HepG2 (cell line): Measurements from ENCODE around the gene COASY. TPM values are rescaled to one million over a fixed set of nuclear protein-coding genes. Genes with fewer than 3 reads are reported as not detected.

ENCODE experiments used
- AHR ChIP-seq: IDR thresholded peaks from 2 replicates; pipeline ENCODE4 v1.6.1; 2018; ENCODE audit warnings: missing genetic modification reagents, missing compliant biosample characterization
- ARNT ChIP-seq: fragments of 450-650 bp; IDR thresholded peaks from 2 replicates; pipeline ENCODE4 v1.6.1; 2017
- EZH2 ChIP-seq: conservative IDR thresholded peaks from 2 replicates; pipeline ENCODE4 v1.6.1; 2012; ENCODE audit warnings: mild to moderate bottlenecking, low read depth, low read length, moderate library complexity
- FOXO4 ChIP-seq: sonication (generic); formaldehyde crosslinking; conservative IDR thresholded peaks from 2 replicates; pipeline ENCODE4 v1.8.1; 2023; ENCODE audit warnings: missing genetic modification reagents
- FOXP1 ChIP-seq, 2 experiments: fragments of 450-650 bp in 1 of 2; IDR thresholded peaks; 2 replicates each; pipeline ENCODE4 v1.6.1; 2017 to 2018; ENCODE audit warnings: antibody characterized with exemption in 1 of 2
- HES4 ChIP-seq: sonication (generic); formaldehyde crosslinking; IDR thresholded peaks from 2 replicates; pipeline ENCODE4 v1.9.0; 2021; ENCODE audit warnings: mild to moderate bottlenecking, missing genetic modification reagents, borderline replicate concordance
- HMGA1 ChIP-seq: sonication (generic); formaldehyde crosslinking; conservative IDR thresholded peaks from 2 replicates; pipeline ENCODE4 v1.4.0; 2020; ENCODE audit warnings: missing genetic modification reagents
- HNRNPH1 ChIP-seq: fragments of 200-400 bp; formaldehyde crosslinking; optimal IDR thresholded peaks from 2 replicates; pipeline ENCODE3; 2017; ENCODE audit warnings: mild to moderate bottlenecking, low read depth, low read length
- KAT7 ChIP-seq: IDR thresholded peaks from 2 replicates; pipeline ENCODE4 v1.6.1; 2018; ENCODE audit warnings: borderline replicate concordance, missing compliant biosample characterization
- KDM4B ChIP-seq: sonication (generic); formaldehyde crosslinking; IDR thresholded peaks from 2 replicates; pipeline ENCODE4 v1.4.0; 2020; ENCODE audit warnings: missing genetic modification reagents
- KDM6A ChIP-seq: IDR thresholded peaks from 2 replicates; pipeline ENCODE4 v1.6.1; 2016; ENCODE audit warnings: low read depth
- NCOA2 ChIP-seq: sonication (generic); formaldehyde crosslinking; IDR thresholded peaks from 2 replicates; pipeline ENCODE4 v1.8.0; 2022; ENCODE audit warnings: inconsistent platforms
- NFE2 ChIP-seq: sonication (generic); formaldehyde crosslinking; IDR thresholded peaks from 2 replicates; pipeline ENCODE4 v1.4.0; 2020; ENCODE audit warnings: missing genetic modification reagents
- PLRG1 ChIP-seq: fragments of 450-650 bp; conservative IDR thresholded peaks from 2 replicates; pipeline ENCODE4 v1.6.1; 2016
- REPIN1 ChIP-seq: sonication (generic); formaldehyde crosslinking; IDR thresholded peaks from 2 replicates; pipeline ENCODE4 v1.8.0; 2022; ENCODE audit warnings: missing genetic modification reagents, low read depth, mild to moderate bottlenecking, borderline replicate concordance
- SOX6 ChIP-seq, 2 experiments: fragments of 450-650 bp in 1 of 2; sonication (generic) in 1 of 2; formaldehyde crosslinking in 1 of 2; IDR thresholded peaks; 2 replicates each; pipeline versions ENCODE4 v1.4.0 to v1.6.1; 2017 to 2020; ENCODE audit warnings: antibody characterized with exemption in 1 of 2, mild to moderate bottlenecking in 1 of 2, missing genetic modification reagents in 1 of 2
- SRSF9 ChIP-seq: fragments of 200-400 bp; formaldehyde crosslinking; IDR thresholded peaks from 2 replicates; pipeline ENCODE4 v1.6.1; 2018; ENCODE audit warnings: borderline replicate concordance, mild to moderate bottlenecking, low read depth, low read length; ENCODE audit not compliant: insufficient read depth, poor library complexity, severe bottlenecking
- TRAFD1 ChIP-seq: sonication (generic); formaldehyde crosslinking; IDR thresholded peaks from 2 replicates; pipeline ENCODE4 v1.5.1; 2020; ENCODE audit warnings: missing genetic modification reagents, mild to moderate bottlenecking, borderline replicate concordance
- ZFP1 ChIP-seq: IDR thresholded peaks from 2 replicates; pipeline ENCODE4 v1.6.1; 2016
- ZFP41 ChIP-seq: sonication (generic); formaldehyde crosslinking; IDR thresholded peaks from 2 replicates; pipeline ENCODE4 v1.4.0; 2020; ENCODE audit warnings: mild to moderate bottlenecking, missing genetic modification reagents, borderline replicate concordance
- ZHX1 ChIP-seq: sonication (generic); formaldehyde crosslinking; IDR thresholded peaks from 2 replicates; pipeline ENCODE4 v1.8.1; 2022; ENCODE audit warnings: low read depth, mild to moderate bottlenecking, missing genetic modification reagents
- ZMAT3 ChIP-seq: sonication (generic); formaldehyde crosslinking; conservative IDR thresholded peaks from 2 replicates; pipeline ENCODE4 v1.7.0; 2021; ENCODE audit warnings: missing genetic modification reagents
- ZNF121 ChIP-seq: sonication (generic); formaldehyde crosslinking; IDR thresholded peaks from 2 replicates; pipeline ENCODE4 v1.5.0; 2020; ENCODE audit warnings: mild to moderate bottlenecking, missing genetic modification reagents
- ZNF550 ChIP-seq: sonication (generic); formaldehyde crosslinking; IDR thresholded peaks from 2 replicates; pipeline ENCODE4 v1.4.0; 2020; ENCODE audit warnings: mild to moderate bottlenecking, missing genetic modification reagents, borderline replicate concordance
- ZNF614 ChIP-seq: IDR thresholded peaks from 2 replicates; pipeline ENCODE4 v1.6.1; 2018; ENCODE audit warnings: missing biosample characterization, missing genetic modification reagents, inconsistent platforms, borderline replicate concordance
- polyA plus RNA-seq, 8 experiments: library from polyadenylated mRNA; depleted of rRNA in 3 of 8; stranded (reverse) in 7 of 8; unstranded in 1 of 8; fragments of >200 nt; fragmentation: Illumina TruSeq in 4 of 8; extraction: Trizol in 4 of 8; gene quantifications; 2 replicates each; pipeline versions ENCODE4 v1.2.1 to v1.2.3, GENCODE V29; 2011 to 2016; ENCODE audit warnings: low read depth in 4 of 8, missing spikeins in 1 of 8, mixed read lengths in 1 of 8; ENCODE audit not compliant: insufficient read depth in 1 of 8
- total RNA-seq, 5 experiments: library from RNA; depleted of rRNA; stranded (reverse); fragments of >200 nt; fragmentation: Illumina TruSeq; extraction: Trizol; gene quantifications; 2 replicates each; pipeline ENCODE4 v1.2.3, GENCODE V29; 2016; ENCODE audit warnings: low read depth in 1 of 5

The COASY gene
- total and polyA plus RNA-seq, 2 of the 13 experiments (the other 11 are each of a cell fraction or from before 2014, with no cell fraction given): 90.7 to 125 TPM

- TF ChIP-seq ZMAT3 (CRISPR knock-in tag) (no peak), ZFP41 (no peak), ZNF550 (CRISPR knock-in tag) (no peak), PLRG1 (no peak), TRAFD1 (CRISPR knock-in tag) (no peak), NFE2 (no peak), NCOA2 (no peak), EZH2 (no peak), FOXP1 (IDR thresholded peaks at IDR 0.05) (no peak), FOXP1 (CRISPR knock-in tag; IDR thresholded peaks at IDR 0.05) (no peak; the same call in 1 of the 2 replicates), SRSF9 (no peak), KDM4B (CRISPR knock-in tag) (no peak), KAT7 (CRISPR knock-in tag) (peak; percentile 74), KDM6A (CRISPR knock-in tag) (no peak), FOXO4 (CRISPR knock-in tag) (no peak), AHR (CRISPR knock-in tag) (no peak), HES4 (no peak), ZNF614 (CRISPR knock-in tag) (0 out of 2 replicates have a peak, but pooled peaks have one; percentile 33), SOX6 (IDR thresholded peaks at IDR 0.05) (no peak), SOX6 (CRISPR knock-in tag; IDR thresholded peaks at IDR 0.05) (no peak), ZHX1 (CRISPR knock-in tag) (no peak), ARNT (no peak), ZNF121 (CRISPR knock-in tag) (no peak), HNRNPH1 (no peak), REPIN1 (CRISPR knock-in tag) (peak; percentile 16; the same call in 1 of the 2 replicates), HMGA1 (CRISPR knock-in tag) (no peak), ZFP1 (CRISPR knock-in tag) (no peak)
Observed at GRCh38 chr17:42531455-42532354, 30.2 kb upstream of the COASY start (continued).
